DND-41 (cell line): Measurements from ENCODE around the gene OR4D5.

Experiments
- ATAC-seq: fragments of 200-7000 bp; cut with Tn5 transposase; 3 replicates; pipeline ENCODE4 v1.9.1; 2021; ENCODE audit warnings: low read depth; ENCODE audit not compliant: insufficient read depth
- DNase-seq: peaks from one replicate; pipeline ENCODE4 v3.0.0-alpha.2; 2020
- H2AFZ ChIP-seq: 2 replicates; pipeline ENCODE4 v1.6.0; 2012; ENCODE audit warnings: low read depth, low read length
- H3K27ac ChIP-seq: 2 replicates; pipeline ENCODE4 v1.5.1; 2012; ENCODE audit warnings: low read length, inconsistent platforms
- H3K27me3 ChIP-seq: fragments of 200-600 bp; sonication (generic); 2 replicates; pipeline ENCODE4 v1.6.0; 2012; ENCODE audit warnings: low read length, mild to moderate bottlenecking, inconsistent platforms; ENCODE audit not compliant: insufficient read depth, poor library complexity
- H3K36me3 ChIP-seq: 2 replicates; pipeline ENCODE4 v1.5.1; 2012; ENCODE audit warnings: low read length, inconsistent platforms; ENCODE audit not compliant: insufficient read depth
- H3K4me1 ChIP-seq: 2 replicates; pipeline ENCODE4 v1.5.1; 2012; ENCODE audit warnings: mild to moderate bottlenecking, low read length; ENCODE audit not compliant: insufficient read depth
- H3K4me2 ChIP-seq: 2 replicates; pipeline ENCODE4 v1.6.0; 2012; ENCODE audit warnings: mild to moderate bottlenecking, moderate library complexity, low read length, inconsistent platforms; ENCODE audit not compliant: insufficient read depth
- H3K4me3 ChIP-seq, 2 experiments: fragments of 200-600 bp in 1 of 2; shearing (Covaris generic) in 1 of 2; 2 replicates each; pipeline ENCODE4 v1.5.1; 2012 to 2016; ENCODE audit warnings: inconsistent platforms in 2 of 2, low read length in 2 of 2, mild to moderate bottlenecking in 2 of 2, low read depth in 1 of 2, moderate library complexity in 1 of 2
- H3K79me2 ChIP-seq: 2 replicates; pipeline ENCODE4 v1.6.0; 2012; ENCODE audit warnings: low read length, inconsistent platforms; ENCODE audit not compliant: insufficient read depth
- H3K9ac ChIP-seq: 2 replicates; pipeline ENCODE4 v1.6.0; 2012; ENCODE audit warnings: low read depth, mild to moderate bottlenecking, inconsistent platforms, low read length, moderate library complexity
- H3K9me3 ChIP-seq: 2 replicates; pipeline ENCODE4 v1.5.1; 2012; ENCODE audit warnings: low read length, moderate library complexity, mild to moderate bottlenecking, inconsistent platforms; ENCODE audit not compliant: insufficient read depth, severe bottlenecking
- H4K20me1 ChIP-seq: 2 replicates; pipeline ENCODE4 v1.6.0; 2012; ENCODE audit warnings: low read length; ENCODE audit not compliant: insufficient read depth
- EZH2 ChIP-seq: IDR thresholded peaks from 3 replicates; pipeline ENCODE4 v1.6.1; 2012; ENCODE audit warnings: borderline replicate concordance, low read depth, mild to moderate bottlenecking, moderate library complexity, low read length, inconsistent platforms; ENCODE audit not compliant: severe bottlenecking
- TF ChIP-seq, protein P1 (sequence below): IDR thresholded peaks from 2 replicates; pipeline ENCODE4 v1.5.1; 2012; ENCODE audit warnings: borderline replicate concordance, low read length, moderate library complexity, mild to moderate bottlenecking; ENCODE audit not compliant: poor library complexity, severe bottlenecking; ENCODE audit errors: extremely low read depth

OR4D5 gene

DNA sequence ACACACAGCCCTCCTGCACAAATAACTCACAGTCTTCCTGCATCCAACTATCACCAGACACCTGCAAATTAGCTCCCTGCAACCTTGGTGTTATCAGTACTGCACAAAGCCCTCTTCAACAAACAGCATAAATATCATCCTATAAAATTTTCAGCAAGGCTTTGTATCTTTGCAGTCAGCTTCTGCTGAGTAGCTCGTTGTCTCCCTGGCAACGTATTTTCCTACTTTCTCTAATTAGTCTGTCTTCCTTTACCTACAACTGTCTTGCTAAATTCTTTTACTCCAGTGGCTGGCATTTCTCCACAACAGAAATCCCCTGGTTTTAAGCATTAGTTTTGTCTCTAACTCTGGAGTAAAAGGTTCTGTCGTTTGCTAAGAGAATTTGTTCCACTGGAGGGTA, 33.6 kb upstream of the OR4D5 start:
- no peaks in the 10 kb centered on the region for H3K9me3 ChIP-seq
- no peak for DNase-seq

DNA sequence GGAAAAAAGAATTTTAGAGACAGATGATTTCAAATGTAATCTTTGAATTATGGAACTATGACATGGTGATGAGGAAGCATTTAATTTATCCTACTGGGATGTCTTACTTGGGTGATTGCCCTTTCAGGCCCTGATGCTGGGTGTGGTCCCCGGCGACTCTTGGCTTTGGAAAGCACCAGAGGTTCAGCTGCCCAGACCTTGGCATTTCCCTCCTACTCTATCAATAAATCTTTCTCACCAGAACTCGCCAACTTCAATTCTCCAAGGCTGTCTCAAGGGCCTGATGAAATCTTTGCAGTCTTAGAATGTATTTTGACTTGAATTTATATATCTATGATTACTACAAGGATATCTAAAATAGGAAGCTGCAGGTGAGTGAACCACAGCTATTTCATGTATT, 18.5 kb upstream of the OR4D5 start:
- no peaks in the 10 kb centered on the region for H4K20me1 ChIP-seq
- H3K27me3 ChIP-seq = no peaks in the 10 kb centered on the region
- H3K9me3 ChIP-seq = no peaks in the 10 kb centered on the region
- H3K79me2 ChIP-seq = no peaks in the 10 kb centered on the region
- no peak overlapping the region for H3K4me3 ChIP-seq
- TF ChIP-seq, protein P1, sequence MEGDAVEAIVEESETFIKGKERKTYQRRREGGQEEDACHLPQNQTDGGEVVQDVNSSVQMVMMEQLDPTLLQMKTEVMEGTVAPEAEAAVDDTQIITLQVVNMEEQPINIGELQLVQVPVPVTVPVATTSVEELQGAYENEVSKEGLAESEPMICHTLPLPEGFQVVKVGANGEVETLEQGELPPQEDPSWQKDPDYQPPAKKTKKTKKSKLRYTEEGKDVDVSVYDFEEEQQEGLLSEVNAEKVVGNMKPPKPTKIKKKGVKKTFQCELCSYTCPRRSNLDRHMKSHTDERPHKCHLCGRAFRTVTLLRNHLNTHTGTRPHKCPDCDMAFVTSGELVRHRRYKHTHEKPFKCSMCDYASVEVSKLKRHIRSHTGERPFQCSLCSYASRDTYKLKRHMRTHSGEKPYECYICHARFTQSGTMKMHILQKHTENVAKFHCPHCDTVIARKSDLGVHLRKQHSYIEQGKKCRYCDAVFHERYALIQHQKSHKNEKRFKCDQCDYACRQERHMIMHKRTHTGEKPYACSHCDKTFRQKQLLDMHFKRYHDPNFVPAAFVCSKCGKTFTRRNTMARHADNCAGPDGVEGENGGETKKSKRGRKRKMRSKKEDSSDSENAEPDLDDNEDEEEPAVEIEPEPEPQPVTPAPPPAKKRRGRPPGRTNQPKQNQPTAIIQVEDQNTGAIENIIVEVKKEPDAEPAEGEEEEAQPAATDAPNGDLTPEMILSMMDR = no peak
- no peak for TF ChIP-seq EZH2
- ATAC-seq = no peak
- no peak for DNase-seq
- H3K4me1 ChIP-seq = no peaks in the 10 kb centered on the region
- H3K4me2 ChIP-seq = no peak overlapping the region
- no peak overlapping the region for H2AFZ ChIP-seq
- no peak overlapping the region for H3K27ac ChIP-seq
- no peaks in the 10 kb centered on the region for H3K36me3 ChIP-seq
- H3K9ac ChIP-seq = no peak overlapping the region

More for the DNA sequence above, 33.6 kb upstream of the OR4D5 start:
- H3K4me3 ChIP-seq = no peak overlapping the region
- H3K27ac ChIP-seq = no peak overlapping the region
- no peaks in the 10 kb centered on the region for H3K36me3 ChIP-seq
- H4K20me1 ChIP-seq = no peaks in the 10 kb centered on the region
- ATAC-seq = no peak
- H3K4me1 ChIP-seq = no peaks in the 10 kb centered on the region
- H3K9ac ChIP-seq = no peak overlapping the region
- peaks cover 2% of the 10 kb centered on the region for H3K27me3 ChIP-seq
- H3K4me2 ChIP-seq = no peak overlapping the region
- TF ChIP-seq, protein P1 = no peak
- TF ChIP-seq EZH2 = no peak
- no peak overlapping the region for H2AFZ ChIP-seq
- no peaks in the 10 kb centered on the region for H3K79me2 ChIP-seq

DNA sequence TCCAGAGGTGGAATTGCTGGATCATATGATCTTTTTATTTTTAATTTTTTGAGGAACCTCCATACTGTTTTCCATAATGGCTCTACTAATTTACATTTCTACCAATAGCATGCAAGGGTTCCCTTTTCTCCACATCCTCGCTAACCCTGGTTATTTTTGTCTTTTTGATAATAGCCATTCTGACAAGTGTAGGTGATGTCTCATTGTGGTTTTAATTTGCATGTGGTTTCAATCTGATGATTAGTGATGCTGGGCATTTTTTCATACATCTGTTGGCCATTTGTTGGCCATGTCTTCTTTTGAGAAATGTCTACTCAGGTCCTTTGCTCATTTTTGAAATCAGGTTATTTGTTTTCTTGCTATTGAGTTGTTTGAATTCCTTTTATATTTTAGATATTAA, 15.4 kb upstream of the OR4D5 start:
- TF ChIP-seq, protein P1 = no peak
- no peak for TF ChIP-seq EZH2
- ATAC-seq = no peak

DNA sequence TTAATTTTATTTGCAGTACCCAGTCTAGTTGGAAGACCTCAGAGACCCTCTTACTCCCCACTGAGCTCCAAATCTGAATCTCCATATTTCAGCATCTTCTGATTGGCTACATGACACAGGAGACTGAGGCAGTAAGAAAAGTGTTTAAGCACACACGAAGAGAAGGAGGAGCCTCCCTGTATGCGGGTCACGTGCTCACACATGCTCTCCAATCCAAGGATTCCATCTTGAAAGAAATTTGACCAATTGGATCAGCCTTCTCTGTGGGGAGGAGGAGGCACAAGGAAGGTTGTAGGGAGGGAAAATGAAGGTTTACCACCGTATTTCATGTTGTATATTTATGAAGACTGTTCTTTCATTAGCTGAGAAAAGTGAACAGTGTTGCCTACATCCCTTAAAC, 3.0 kb downstream of the OR4D5 start:
- no peak for ATAC-seq
- no peak overlapping the region for H3K9ac ChIP-seq
- no peaks in the 10 kb centered on the region for H3K36me3 ChIP-seq
- H3K4me1 ChIP-seq = no peaks in the 10 kb centered on the region
- H3K9me3 ChIP-seq = no peaks in the 10 kb centered on the region
- DNase-seq = no peak
- no peak overlapping the region for H2AFZ ChIP-seq
- H3K27me3 ChIP-seq = peaks cover 6% of the 10 kb centered on the region
- TF ChIP-seq, protein P1 = no peak
- TF ChIP-seq EZH2 = no peak
- no peak overlapping the region for H3K27ac ChIP-seq
- H4K20me1 ChIP-seq = no peaks in the 10 kb centered on the region
- no peak overlapping the region for H3K4me2 ChIP-seq
- no peaks in the 10 kb centered on the region for H3K79me2 ChIP-seq
- no peak overlapping the region for H3K4me3 ChIP-seq

More for the DNA sequence above, 15.4 kb upstream of the OR4D5 start:
- Histone ChIP-seq H3K4me3 (no peak overlapping the region), H3K79me2 (no peaks in the 10 kb centered on the region), H3K4me2 (no peak overlapping the region), H3K4me1 (no peaks in the 10 kb centered on the region), H3K27me3 (no peaks in the 10 kb centered on the region), H4K20me1 (no peaks in the 10 kb centered on the region), H3K9ac (no peak overlapping the region), H3K36me3 (no peaks in the 10 kb centered on the region), H2AFZ (no peak overlapping the region), H3K9me3 (no peaks in the 10 kb centered on the region), H3K27ac (no peak overlapping the region)
- DNase-seq = no peak
